ENCODE data around the gene SDS. TPM values are rescaled to one million over a fixed set of nuclear protein-coding genes. Genes with fewer than 3 reads are reported as not detected.
"Not testable (repeated sequence)": the region's sequence is repeated elsewhere in the genome, so short reads cannot be mapped to it uniquely, and the experiment has no call there.

SDS gene
- polyA plus RNA-seq, 3 donors: 0.22 TPM; not detected in 2

GRCh38 chr12:113359133-113359938 is 44.4 kb downstream of the SDS start:
- DNase-seq (ENCODE audit: low read depth in 3 of 3, low spot score in 2 of 3): no peak

GRCh38 chr12:113358381-113359132 is 45.1 kb downstream of the SDS start, which contains the start of gene PLBD2:
TSS of gene PLBD2 (plus strand) at chr12:113358587. CDS start at chr12:113358601, 14 bp downstream.
- DNase-seq (ENCODE audit: low read depth in 3 of 3, low spot score in 2 of 3): peak; percentile 70 to 88 (median 84)

- not testable (repeated sequence) for DNase-seq (ENCODE audit: low read depth in 3 of 3, low spot score in 2 of 3)
These were observed 49.5 kb downstream of the SDS start for GRCh38 chr12:113354192-113354591.

DNA sequence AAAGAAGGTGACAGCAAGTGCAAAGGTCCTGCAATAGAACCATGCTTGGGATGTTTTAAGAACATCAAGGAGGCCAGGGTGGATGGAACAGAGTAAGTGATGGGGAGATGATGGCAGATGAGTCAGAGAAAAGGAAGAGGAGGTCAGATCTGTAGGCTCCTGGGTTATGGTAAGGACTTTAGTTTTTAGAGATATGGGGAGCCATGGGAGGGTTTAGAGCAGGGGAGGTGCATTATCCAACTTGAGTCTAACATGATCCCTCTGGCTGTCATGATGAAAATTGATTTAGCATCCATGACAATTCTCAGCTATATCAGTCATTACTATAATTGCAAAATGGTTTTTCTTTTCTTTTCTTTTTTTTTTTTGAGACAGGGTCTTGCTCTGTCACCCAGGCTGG is 52.6 kb downstream of the SDS start:
- no peak for DNase-seq (ENCODE audit: low read depth in 3 of 3, low spot score in 2 of 3)

DNA sequence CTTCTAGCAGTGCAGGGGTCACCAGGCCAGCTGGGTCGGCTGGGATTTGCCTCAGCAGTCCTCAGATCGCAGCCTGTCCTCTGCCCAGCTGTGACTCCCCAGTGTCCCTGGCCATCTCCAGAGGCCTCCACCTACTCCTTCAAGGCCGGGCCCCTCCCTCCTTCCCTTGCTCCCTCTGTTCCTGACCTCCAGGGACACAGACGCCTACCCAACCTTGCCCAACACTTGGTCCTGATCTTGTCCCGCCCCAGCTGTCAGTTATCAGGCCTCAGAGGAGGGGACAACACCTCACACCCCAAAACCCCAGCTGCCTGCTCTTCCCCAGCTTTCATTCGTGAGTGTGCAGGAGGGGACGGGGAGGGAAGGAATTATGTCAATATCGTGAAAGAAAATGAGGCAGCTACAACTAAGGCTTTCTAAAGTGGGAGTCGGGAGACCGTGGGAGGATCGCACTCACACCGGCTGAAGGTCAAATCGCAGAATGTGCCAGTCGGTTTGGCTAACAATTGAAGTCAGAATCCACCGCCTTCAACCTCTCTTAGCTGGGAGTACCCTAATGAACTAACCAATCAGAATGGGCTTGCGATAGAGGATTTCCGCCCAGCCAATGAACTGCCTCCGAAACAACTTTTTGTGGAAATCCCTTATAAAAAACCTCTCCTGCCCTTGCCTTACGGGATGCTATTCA is 54.7 kb downstream of the SDS start:
- no peak for DNase-seq (ENCODE audit: low read depth in 3 of 3, low spot score in 2 of 3)

DNA sequence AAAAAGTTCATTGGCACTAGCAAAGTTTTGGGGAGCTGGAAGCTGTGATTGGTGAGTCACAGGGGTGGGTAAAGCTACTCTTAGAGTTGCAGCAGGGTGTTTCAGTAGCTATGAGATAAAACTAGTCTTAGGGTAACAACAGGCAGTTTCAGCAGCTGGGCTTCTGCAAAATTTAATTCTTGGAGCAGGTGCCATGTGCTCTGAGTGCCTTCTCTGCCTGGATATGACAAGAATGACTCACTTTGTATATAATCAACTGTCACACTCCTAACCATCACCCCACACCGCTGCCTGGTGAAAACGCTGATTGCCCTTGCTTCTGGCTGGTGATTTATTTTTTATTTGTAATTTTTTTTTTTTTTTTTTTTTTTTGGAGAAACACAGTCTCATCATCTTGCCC is 55.8 kb downstream of the SDS start:
- DNase-seq (ENCODE audit: low read depth in 3 of 3, low spot score in 2 of 3): no peak

GRCh38 chr12:113347107-113347506 is 56.6 kb downstream of the SDS start:
- DNase-seq (ENCODE audit: low read depth in 3 of 3, low spot score in 2 of 3): no peak

DNA sequence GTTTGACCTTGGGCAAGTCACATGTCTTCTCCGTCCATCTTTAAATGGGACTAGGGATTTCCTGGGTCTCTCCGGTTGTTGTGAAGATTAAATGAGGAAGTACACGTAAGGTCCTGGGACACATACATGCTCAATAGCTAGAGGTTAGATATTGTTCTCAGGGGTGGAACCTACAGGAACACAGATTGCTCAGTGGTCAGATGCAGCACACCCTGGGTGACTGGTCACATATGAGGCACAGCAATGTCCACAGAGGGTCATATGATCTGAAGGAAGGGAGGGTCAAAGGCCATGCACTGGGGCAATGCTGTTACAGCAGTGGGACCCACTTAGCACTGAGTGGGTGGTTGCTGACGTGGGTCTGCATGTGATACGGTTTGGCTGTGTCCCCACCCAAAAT is 57.3 kb downstream of the SDS start:
- no peak for DNase-seq (ENCODE audit: low read depth in 3 of 3, low spot score in 2 of 3)

DNA sequence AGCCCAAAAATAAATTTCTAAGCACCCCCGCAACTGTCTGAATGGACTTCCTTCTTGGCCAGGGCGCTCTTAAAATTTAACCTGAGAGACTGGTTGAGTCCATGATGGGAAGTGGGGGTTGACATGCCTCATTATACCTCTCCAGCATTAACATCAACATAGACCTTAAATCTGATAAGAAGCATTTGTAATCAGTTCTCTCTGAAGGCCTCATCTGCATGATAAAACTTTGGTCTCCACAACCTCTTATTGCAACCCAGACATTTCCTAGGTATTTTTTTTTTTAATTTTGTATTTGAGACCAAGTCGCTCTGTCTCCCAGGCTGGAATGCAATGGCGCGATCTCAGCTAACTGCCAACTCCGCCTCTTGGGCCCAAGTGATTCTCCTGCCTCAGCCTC is 58.4 kb downstream of the SDS start:
- DNase-seq (ENCODE audit: low read depth in 3 of 3, low spot score in 2 of 3): no peak

Other genes starting within 250 kb of the SDS start
- gene DDX54, start 218.4 kb downstream of the SDS start, polyA plus RNA-seq (ENCODE audit: insufficient read length in 3 of 3): 10 to 100 TPM; 62.5 to 74.2 (median 64.0) TPM
- 10 to 100 TPM; 13.3 to 17.2 (median 13.5) TPM for gene RITA1, start 218.2 kb downstream of the SDS start, polyA plus RNA-seq (ENCODE audit: insufficient read length in 3 of 3)
- gene TPCN1, start 182.4 kb downstream of the SDS start, polyA plus RNA-seq (ENCODE audit: insufficient read length in 3 of 3): 10 to 100 TPM; 22.8 to 26.3 (median 25.5) TPM
- 10 to 100 TPM; 10.4 to 11.6 (median 10.8) TPM for gene SLC8B1, start 68.8 kb downstream of the SDS start, polyA plus RNA-seq (ENCODE audit: insufficient read length in 3 of 3)
- 10 to 100 TPM; 15.6 to 19.5 (median 18.3) TPM for gene PLBD2, start 45.3 kb downstream of the SDS start, polyA plus RNA-seq (ENCODE audit: insufficient read length in 3 of 3)
- 10 to 100 TPM; 10.7 to 13.1 (median 12.0) TPM for gene SDSL, start 18.5 kb upstream of the SDS start, polyA plus RNA-seq (ENCODE audit: insufficient read length in 3 of 3)
- not detected for gene LHX5, start 68.0 kb upstream of the SDS start, polyA plus RNA-seq (ENCODE audit: insufficient read length in 3 of 3)

Data from right renal cortex interstitium (tissue), 3 donors.